HK-2 (cell line): ENCODE results near the gene ZMYND8.
"Not testable (repeated sequence)": the region's sequence is repeated elsewhere in the genome, so short reads cannot be mapped to it uniquely, and the experiment has no call there.

Experiments
- DNase-seq: peaks from one replicate; pipeline ENCODE4 v3.0.0-alpha.2; 2018; ENCODE audit not compliant: unreplicated experiment

ZMYND8 gene

DNA sequence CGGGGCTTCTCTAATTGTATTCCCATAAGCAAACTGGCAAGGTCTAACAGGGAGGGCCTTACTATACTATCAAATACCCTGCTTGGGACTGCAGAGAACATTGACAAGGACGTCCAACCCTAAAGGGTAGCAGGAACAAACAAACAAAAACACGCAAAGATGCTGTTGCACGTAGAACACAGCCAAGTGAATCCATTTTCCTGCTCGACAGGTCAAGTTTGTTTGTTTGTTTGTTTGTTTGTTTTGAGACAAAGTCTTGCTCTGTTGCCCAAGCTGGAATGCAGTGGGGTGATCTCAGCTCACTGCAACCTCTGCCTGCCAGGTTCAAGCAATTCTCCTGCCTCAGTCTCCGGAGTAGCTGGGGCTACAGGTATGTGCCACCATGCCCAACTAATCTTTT lies 91.3 kb downstream of the ZMYND8 start:
- DNase-seq = no peak

DNA sequence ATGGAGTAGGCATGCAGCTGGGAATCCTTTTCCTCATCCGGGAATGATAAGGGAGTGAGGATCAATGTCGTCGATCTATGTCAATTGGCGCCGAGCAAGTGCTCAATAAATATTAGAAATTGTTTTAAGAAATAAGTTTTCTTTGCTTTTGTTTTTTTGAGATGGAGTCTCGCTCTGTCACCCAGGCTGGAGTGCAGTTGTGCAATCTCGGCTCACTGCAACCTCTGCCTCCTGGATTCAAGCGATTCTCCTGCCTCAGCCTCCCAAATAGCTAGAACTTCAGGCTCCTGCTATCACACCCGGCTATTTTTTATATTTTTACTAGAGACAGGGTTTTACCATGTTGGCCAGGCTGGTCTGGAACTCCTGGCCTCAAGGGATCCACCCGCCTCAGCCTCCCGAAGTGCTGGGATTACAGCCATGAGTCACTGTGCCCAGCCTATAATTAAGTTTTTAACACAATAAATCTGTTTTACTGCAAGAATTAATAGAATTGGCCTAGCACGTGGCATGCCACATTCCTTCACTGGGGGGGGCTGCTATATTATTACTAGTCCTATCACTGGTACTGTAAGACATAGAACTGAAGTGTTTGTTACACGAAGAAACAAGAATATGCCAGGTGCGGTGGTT lies 92.2 kb downstream of the ZMYND8 start:
- DNase-seq = not testable (repeated sequence)

DNA sequence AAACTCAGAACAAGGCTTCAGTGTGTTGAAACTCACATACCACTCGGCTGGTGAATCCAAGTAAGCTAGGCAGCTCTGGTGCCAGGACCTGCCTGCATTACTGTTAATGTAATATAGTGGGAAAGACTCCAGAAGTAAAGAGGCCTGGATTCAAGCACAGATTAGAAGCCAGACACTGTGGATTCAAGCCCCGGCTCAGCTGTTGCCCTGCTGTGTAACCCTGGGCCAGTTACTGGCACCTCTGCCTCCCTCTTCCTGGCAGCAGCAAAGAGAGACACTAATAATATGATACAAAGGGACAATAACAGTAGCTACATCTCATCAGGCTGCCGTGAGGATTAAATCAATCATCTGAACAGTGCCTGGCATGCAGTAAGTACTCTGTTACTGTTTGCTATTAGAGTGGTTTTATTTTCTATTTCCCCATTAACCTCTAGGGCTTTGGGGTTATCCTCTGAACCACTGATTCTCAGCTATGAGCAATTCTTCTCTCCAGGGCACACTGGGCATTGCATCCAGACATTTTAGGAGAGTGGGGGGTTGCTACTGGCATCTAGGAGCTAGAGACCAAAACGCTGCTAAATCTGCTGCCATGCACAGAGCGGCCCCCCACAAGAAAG lies 92.9 kb downstream of the ZMYND8 start:
- no peak for DNase-seq

GRCh38 chr20:47263080-47263464 lies 93.4 kb downstream of the ZMYND8 start:
- no peak for DNase-seq

DNA sequence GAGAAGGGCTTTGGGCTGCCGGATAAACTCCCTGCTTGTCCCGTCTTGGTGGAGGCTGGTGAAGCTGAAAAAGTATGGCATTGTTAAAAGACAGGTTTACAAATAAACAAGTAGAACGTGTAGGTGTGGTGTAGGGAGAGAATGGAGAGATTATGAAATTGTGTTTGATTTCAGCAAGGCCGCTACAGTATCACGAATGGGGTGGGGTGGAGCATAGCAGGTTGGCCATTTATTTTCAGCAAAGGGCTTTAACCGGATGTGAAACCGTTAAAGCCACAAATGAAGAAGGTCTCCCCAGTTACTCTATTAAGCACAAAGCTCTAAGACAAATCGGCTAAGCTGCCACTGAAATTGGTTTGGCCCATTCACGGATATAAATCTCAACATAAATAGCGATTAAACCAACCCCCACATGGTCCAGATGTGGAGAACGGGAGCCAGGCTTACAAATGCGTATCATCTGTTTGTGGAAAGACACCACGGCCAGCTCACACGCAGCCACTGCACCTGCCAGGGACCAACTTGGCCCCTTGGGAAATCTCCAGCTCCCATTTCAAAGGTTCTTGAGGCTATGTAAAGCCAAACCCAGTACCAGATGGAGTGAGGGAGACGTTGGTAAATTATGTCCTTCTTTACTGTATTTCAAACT lies 94.0 kb downstream of the ZMYND8 start:
- DNase-seq = no peak

- DNase-seq = no peak
These were observed 94.5 kb downstream of the ZMYND8 start for GRCh38 chr20:47262008-47262364.

DNA sequence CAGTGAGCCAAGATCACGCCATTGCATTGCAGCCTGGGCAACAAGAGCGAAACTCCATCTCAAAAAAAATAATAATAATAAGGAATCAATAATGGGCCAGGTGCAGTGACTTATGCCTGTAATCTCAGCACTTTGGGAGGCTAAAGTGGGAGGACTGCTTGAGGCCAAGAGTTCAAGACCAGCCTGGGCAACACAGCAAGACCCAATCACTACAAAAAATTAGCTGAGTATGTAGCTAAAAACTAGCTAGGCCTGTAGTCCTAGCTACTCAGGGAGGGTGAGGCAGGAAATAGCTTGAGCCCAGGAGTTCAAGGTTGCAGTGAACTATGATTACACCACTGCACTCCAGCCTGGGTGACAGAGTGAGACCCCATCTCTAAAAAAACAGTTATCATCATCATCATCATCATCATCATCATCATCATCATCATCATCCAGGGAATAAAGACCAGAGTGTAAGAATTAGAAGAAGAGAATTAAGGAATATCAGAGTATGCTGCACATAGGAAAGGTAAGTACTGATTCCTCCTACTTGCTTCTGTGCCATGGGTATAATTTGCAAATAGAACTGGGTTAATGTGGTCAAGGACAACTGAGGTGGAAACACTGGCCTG lies 95.2 kb downstream of the ZMYND8 start:
- DNase-seq = not testable (repeated sequence)

- DNase-seq = not testable (repeated sequence)
These were observed 95.9 kb downstream of the ZMYND8 start for GRCh38 chr20:47260540-47261126.

DNA sequence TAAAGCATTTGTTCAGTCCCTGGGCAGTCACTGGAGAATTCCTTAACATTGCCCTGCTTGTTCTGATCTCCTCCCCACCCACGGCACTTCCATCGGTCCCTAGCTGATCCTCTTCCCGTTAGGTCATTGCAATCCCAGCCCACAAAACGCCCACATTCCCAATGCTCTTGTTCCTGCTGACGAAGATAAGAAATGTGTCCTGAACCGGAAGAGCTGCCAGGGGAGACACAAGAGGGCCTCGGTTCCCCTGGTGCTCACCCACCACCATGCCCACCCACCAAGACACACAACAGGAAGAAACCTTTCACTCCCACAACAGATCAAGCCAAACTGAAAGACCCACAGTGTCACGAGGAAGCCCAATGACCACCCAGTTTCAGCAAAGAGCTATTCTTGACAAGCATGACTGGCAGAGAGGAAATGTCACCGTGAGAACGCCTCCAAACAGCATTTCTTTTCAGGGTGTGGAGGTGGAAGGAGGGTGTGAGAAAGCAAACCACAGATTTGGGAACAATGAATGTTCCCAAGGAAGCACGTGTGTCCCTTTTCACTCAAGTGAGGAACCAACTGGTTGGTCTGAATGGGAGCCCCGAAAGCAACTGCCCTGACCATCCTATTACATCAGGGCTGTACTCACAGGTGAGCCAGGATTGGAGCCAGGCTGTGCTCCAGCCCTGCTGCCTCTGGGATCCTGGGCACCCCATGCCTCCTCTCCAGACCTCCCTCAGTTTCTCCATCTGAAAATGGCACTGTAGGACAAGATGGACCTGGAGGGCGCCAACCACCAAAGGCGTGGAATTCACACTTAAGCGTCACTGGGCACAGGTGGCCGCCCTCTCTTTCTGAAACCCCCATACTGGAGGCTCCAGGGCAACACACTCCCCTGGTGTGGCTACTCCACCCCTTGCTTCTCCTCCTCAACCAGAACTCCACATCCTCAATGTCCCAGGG lies 97.5 kb downstream of the ZMYND8 start:
- DNase-seq = no peak

GRCh38 chr20:47257771-47258170 lies 98.7 kb downstream of the ZMYND8 start:
- no peak for DNase-seq

DNA sequence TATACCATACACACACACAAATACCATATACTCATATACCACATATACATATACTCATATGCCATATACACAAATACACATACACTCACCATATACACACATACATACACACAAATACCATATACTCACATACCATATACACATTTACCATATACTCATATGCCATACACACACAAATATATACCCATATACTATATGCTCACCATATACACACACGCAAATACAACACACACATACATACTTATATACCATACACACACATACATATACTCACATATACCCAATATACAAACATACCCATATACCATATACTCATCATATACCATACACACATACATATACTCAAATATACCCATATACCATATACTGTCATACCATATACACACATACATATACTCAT lies 99.2 kb downstream of the ZMYND8 start:
- DNase-seq = no peak

DNA sequence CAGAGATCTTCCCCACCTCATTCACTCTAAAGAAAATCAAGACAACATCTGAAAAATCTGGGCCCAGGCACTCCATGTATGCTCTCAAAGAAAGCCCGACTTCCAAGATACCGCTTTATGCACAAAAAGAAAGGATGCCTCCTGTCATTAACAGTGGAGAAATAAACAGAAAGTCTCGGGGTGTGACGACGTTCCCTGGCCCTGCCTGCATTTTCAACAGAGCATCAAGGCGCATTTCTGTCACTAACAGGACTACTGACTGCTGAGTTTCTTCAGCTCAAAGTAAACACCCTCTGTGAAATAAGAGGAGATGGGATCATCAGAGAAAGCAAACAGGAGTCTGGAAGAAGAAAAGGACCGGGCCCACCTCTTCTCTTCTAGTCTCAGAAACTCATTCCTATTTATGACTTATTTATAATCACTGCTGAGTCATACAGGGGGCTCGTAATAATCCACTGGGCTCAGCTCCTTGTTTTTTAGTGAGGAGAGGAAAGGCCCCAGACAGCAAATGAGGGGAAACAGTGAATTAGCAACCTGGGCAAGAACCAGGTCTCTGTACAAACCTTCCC lies 99.7 kb downstream of the ZMYND8 start:
- no peak for DNase-seq

- no peak for DNase-seq
These were observed 102.6 kb downstream of the ZMYND8 start for GRCh38 chr20:47253872-47254271.

DNA sequence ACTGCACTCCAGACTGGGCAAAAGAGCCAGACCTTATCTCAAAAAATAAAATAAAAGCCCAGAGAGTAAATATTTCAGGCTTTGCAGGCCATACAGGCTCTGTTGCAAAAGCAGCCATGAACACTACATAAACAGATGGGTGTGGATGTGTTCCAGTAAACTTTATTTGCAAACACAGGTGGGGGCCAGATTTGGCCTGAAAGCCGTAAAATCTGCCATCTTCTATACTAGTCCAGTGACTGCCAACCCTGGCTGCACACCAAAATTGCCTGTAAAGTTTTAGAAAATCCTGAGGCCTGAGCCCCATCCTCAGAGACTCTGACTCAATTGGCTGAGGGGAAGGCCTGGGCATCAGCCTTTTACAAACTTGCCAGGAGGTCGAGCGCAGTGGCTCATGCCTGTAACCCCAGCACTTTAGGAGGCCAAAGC lies 103.6 kb downstream of the ZMYND8 start:
- DNase-seq = no peak

- no peak for DNase-seq
These were observed 105.1 kb downstream of the ZMYND8 start for GRCh38 chr20:47251154-47252020.

DNA sequence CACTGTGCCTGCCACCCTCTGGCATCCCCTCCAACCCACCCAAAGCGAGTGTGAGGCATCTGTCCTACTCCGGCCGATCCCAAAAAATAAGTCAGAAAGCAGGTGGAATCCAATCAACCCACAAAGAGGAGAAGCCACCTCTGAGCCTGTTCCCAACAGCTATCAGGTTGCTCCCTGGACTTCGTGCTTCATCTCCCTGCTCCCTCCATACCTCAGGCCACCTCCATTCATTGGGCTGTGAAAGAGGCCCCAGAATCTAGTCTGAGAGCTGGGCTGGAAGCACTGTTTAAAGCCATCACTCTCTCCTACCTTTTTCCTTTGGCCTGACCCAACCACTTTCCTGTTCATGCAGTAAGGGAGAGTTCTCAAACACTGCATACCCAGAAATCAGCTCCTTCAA lies 106.1 kb downstream of the ZMYND8 start:
- DNase-seq = no peak

GRCh38 chr20:47249913-47250312 lies 106.6 kb downstream of the ZMYND8 start:
- DNase-seq = no peak

DNA sequence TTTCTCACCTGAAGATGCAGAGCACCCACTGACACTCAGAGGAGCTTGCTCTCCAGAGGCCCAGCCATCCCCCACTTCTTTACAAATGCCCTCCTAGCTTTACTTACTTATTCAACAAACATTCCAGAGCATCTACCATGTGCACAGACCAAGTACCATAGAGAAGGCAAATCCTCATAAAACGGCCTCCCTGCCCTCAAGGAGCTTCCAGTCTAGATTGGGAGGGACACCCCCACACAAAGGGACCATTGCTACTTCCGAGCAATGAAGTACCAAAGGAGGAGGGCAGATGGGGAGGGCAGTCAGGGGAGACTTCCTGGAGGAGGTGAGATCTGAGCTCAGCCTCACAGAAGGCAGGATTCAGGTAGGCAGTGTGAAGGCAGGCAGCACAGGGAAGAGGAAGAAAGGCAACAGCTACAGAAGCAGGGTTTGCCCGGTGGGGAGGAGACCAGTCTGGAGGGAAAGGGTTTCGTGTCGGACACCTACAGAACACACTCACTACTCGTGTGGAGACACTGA lies 108.0 kb downstream of the ZMYND8 start:
- DNase-seq = no peak

DNA sequence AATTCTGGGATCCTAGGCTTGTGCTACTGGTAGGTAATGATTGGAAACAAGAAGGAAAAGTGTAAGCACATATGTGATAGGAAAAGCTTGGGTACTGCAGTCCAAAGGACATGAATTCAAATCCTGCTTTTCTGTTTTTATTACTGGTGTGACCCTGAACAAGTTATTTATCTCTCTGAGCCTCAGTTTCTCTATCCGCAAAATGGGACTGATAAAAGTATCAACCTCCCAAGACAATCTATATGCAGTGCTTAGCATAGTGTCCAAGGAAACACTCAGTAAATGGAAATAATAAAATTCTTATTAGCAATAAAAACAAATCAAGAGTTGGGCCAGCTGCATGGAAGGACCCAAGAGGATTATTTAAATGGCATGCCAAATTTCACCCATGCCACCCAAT lies 108.5 kb downstream of the ZMYND8 start:
- no peak for DNase-seq
